ENCODE measurements around the gene LAMA1. TPM values are rescaled to one million over a fixed set of nuclear protein-coding genes. Genes with fewer than 3 reads are reported as not detected.

Gene LAMA1
- total RNA-seq, 4 donors from 2014 or later, result 0.83 to 3.2 (median 1.4) TPM

- Histone ChIP-seq H3K36me3 (no peaks in the 10 kb centered on the region), H3K4me1 (no peaks in the 10 kb centered on the region), H3K4me3 (no peak overlapping the region), H3K27ac (no peak overlapping the region), H3K9me3 (no peaks in the 10 kb centered on the region), H3K27me3 (no peaks in the 10 kb centered on the region)
- DNase-seq (ENCODE audit: low spot score in 2 of 2), result no peak
- 96% methylated on average over 4 of the region's 4 CpGs for WGBS
- no peak for TF ChIP-seq CTCF (IDR thresholded peaks at IDR 0.05)
- TF ChIP-seq POLR2AphosphoS5 (IDR thresholded peaks at IDR 0.05), result no peak
- TF ChIP-seq EP300 (IDR thresholded peaks at IDR 0.05), result no peak
- no peak for TF ChIP-seq POLR2A (IDR thresholded peaks at IDR 0.05)
These were observed 163.1 kb downstream of the LAMA1 start for GRCh38 chr18:6954501-6954900.

- Histone ChIP-seq H3K27ac (no peak overlapping the region), H3K36me3 (no peaks in the 10 kb centered on the region), H3K4me3 (no peak overlapping the region), H3K4me1 (no peaks in the 10 kb centered on the region), H3K27me3 (no peaks in the 10 kb centered on the region), H3K9me3 (no peaks in the 10 kb centered on the region)
- WGBS, result 85% methylated on average over 17 of the region's 17 CpGs
- TF ChIP-seq EP300 (IDR thresholded peaks at IDR 0.05), result no peak
- DNase-seq (ENCODE audit: low spot score in 2 of 2), result no peak
These were observed 166.1 kb downstream of the LAMA1 start for GRCh38 chr18:6951336-6952090.

- Histone ChIP-seq H3K27ac (no peak overlapping the region), H3K9me3 (no peaks in the 10 kb centered on the region), H3K4me3 (no peak overlapping the region), H3K27me3 (no peaks in the 10 kb centered on the region), H3K36me3 (no peaks in the 10 kb centered on the region), H3K4me1 (no peaks in the 10 kb centered on the region)
- no peak for DNase-seq (ENCODE audit: low spot score in 2 of 2)
- TF ChIP-seq CTCF (IDR thresholded peaks at IDR 0.05) (no peak), EP300 (IDR thresholded peaks at IDR 0.05) (no peak), POLR2A (IDR thresholded peaks at IDR 0.05) (no peak), POLR2AphosphoS5 (IDR thresholded peaks at IDR 0.05) (no peak)
- WGBS, result 90% methylated on average over 14 of the region's 14 CpGs
These were observed 167.0 kb downstream of the LAMA1 start for GRCh38 chr18:6950641-6951040.

- WGBS, result 78% methylated on average over 11 of the region's 11 CpGs
- no peak for TF ChIP-seq POLR2A (IDR thresholded peaks at IDR 0.05)
- no peak for TF ChIP-seq POLR2AphosphoS5 (IDR thresholded peaks at IDR 0.05)
- TF ChIP-seq EP300 (IDR thresholded peaks at IDR 0.05), result no peak
- TF ChIP-seq CTCF (IDR thresholded peaks at IDR 0.05), result no peak
- DNase-seq (ENCODE audit: low spot score in 2 of 2), result no peak
These were observed 167.6 kb downstream of the LAMA1 start for GRCh38 chr18:6949800-6950586.

GRCh38 chr18:6948281-6949055, 169.1 kb downstream of the LAMA1 start:
- H3K9me3 ChIP-seq, result no peaks in the 10 kb centered on the region
- 81% methylated on average over 16 of the region's 16 CpGs for whole genome bisulfite sequencing
- H3K4me1 ChIP-seq, result no peaks in the 10 kb centered on the region
- H3K27me3 ChIP-seq, result no peaks in the 10 kb centered on the region
- DNase-seq (ENCODE audit: low spot score in 2 of 2), result no peak
- no peak overlapping the region for H3K27ac ChIP-seq
- no peaks in the 10 kb centered on the region for H3K36me3 ChIP-seq
- H3K4me3 ChIP-seq, result no peak overlapping the region
- TF ChIP-seq CTCF (IDR thresholded peaks at IDR 0.05) (no peak), POLR2AphosphoS5 (IDR thresholded peaks at IDR 0.05) (no peak), POLR2A (IDR thresholded peaks at IDR 0.05) (no peak), EP300 (IDR thresholded peaks at IDR 0.05) (no peak)

More at GRCh38 chr18:6949800-6950586, 167.6 kb downstream of the LAMA1 start:
- H3K27ac ChIP-seq, result no peak overlapping the region
- H3K27me3 ChIP-seq, result no peaks in the 10 kb centered on the region
- H3K36me3 ChIP-seq, result no peaks in the 10 kb centered on the region
- H3K4me1 ChIP-seq, result no peaks in the 10 kb centered on the region
- H3K9me3 ChIP-seq, result no peaks in the 10 kb centered on the region
- no peak overlapping the region for H3K4me3 ChIP-seq
